ENCODE results near the gene PRKAG1.

- TF ChIP-seq CTCF (IDR thresholded peaks at IDR 0.05) = no peak
- no peak for TF ChIP-seq ZFX (IDR thresholded peaks at IDR 0.05; ENCODE audit: borderline replicate concordance)
Observed at GRCh38 chr12:48991247-48992050, 27.1 kb downstream of the PRKAG1 start.
